Spleen (tissue), 11 donors: Measurements from ENCODE around the gene SNAP29. TPM values are rescaled to one million over a fixed set of nuclear protein-coding genes. Genes with fewer than 3 reads are reported as not detected.

Experiments
- DNase-seq: peaks from one replicate; pipeline ENCODE4 v3.0.0-alpha.2; 2020
- H3K27ac ChIP-seq, 8 donors: fragments of 200-600 bp; sonication (generic) in 7 of 8; 1 replicate in 4 of 8; 2 replicates in 4 of 8; pipeline versions ENCODE4 v1.5.0 to v1.8.0; 2016 to 2021; ENCODE audit warnings: inconsistent platforms in 4 of 8, mild to moderate bottlenecking in 4 of 8, moderate library complexity in 1 of 8
- H3K27me3 ChIP-seq, 7 donors: fragments of 200-600 bp; sonication (generic) in 6 of 7; replicated peaks in 1 of 7; 1 replicate in 4 of 7; 2 replicates in 3 of 7; pipeline versions ENCODE4 v1.5.0 to v1.8.0; 2016 to 2021; ENCODE audit warnings: inconsistent platforms in 3 of 7, mild to moderate bottlenecking in 1 of 7
- H3K36me3 ChIP-seq, 6 donors: fragments of 200-600 bp; sonication (generic) in 5 of 6; 1 replicate in 4 of 6; 2 replicates in 2 of 6; pipeline versions ENCODE4 v1.5.0 to v1.8.0; 2016 to 2021; ENCODE audit warnings: inconsistent platforms in 2 of 6
- H3K4me1 ChIP-seq, 6 donors: fragments of 200-600 bp; sonication (generic) in 5 of 6; 1 replicate in 3 of 6; 2 replicates in 3 of 6; pipeline versions ENCODE4 v1.5.0 to v1.8.0; 2016 to 2021; ENCODE audit warnings: inconsistent platforms in 3 of 6
- H3K4me3 ChIP-seq, 8 donors: fragments of 200-600 bp; sonication (generic) in 7 of 8; 1 replicate in 4 of 8; 2 replicates in 4 of 8; pipeline versions ENCODE4 v1.5.0 to v1.8.0; 2016 to 2021; ENCODE audit warnings: inconsistent platforms in 4 of 8, mild to moderate bottlenecking in 4 of 8, moderate library complexity in 2 of 8
- H3K9me3 ChIP-seq, 8 donors: fragments of 200-600 bp; sonication (generic) in 7 of 8; 1 replicate in 4 of 8; 2 replicates in 4 of 8; pipeline versions ENCODE4 v1.5.0 to v1.8.0; 2016 to 2021; ENCODE audit warnings: inconsistent platforms in 4 of 8
- CTCF ChIP-seq, 11 experiments: fragments of 200-600 bp in 7 of 11; fragments of 450-650 bp in 4 of 11; sonication (generic) in 4 of 11; IDR thresholded peaks in 8 of 11; conservative IDR thresholded peaks in 3 of 11; 1 replicate in 7 of 11; 2 replicates in 4 of 11; pipeline versions ENCODE4 v1.4.0 to v1.8.0; 2016 to 2021; ENCODE audit warnings: antibody characterized with exemption in 11 of 11, inconsistent platforms in 4 of 11, mild to moderate bottlenecking in 1 of 11
- POLR2A ChIP-seq, 3 donors: fragments of 450-650 bp; IDR thresholded peaks; one replicate each; pipeline ENCODE4 v1.5.1; 2017; ENCODE audit warnings: antibody characterized with exemption in 3 of 3, mild to moderate bottlenecking in 1 of 3
- POLR2AphosphoS5 ChIP-seq, 3 donors: sonication (generic); formaldehyde crosslinking; IDR thresholded peaks; one replicate each; pipeline ENCODE4 v1.5.1; 2017; ENCODE audit warnings: antibody characterized with exemption in 3 of 3
- WGBS, 5 donors: extraction: QIAGEN DNeasy Blood & Tissue Kit in 3 of 5; methylation state at CpG; one replicate each; pipeline versions ENCODE4 v1.1.5 to v1.1.7; 2013 to 2018; 5-methylcytosine and 5-hydroxymethylcytosine counted together
- intact Hi-C: fragments of 100-400 bp; cut with DNase I; formaldehyde crosslinking; loops from one replicate; pipeline ENCODE4 v1.15.0; 2023; ENCODE audit warnings: low total_unique reads
- polyA plus RNA-seq, 3 donors: library from polyadenylated mRNA; stranded (reverse); fragments of 200-250 nt; gene quantifications; one replicate each; pipeline ENCODE4 v1.2.1, GENCODE V29; 2013
- total RNA-seq, 7 donors: library from RNA; depleted of rRNA in 3 of 7; stranded (reverse); fragments of >200 nt in 3 of 7; fragmentation: NEBNext Ultra II Directional in 4 of 7; extraction: Animal tissue kit (Norgen Biotek cat#: 25700) in 4 of 7; gene quantifications; one replicate each; pipeline versions ENCODE4 v1.1.0 to v1.2.1, GENCODE V29; 2016 to 2021
- donor health status: healthy with polysubstance abuse.
- donor health status: DM: no; HTN: no; CAD: no; lungs with moderate emphysema.
- donor health status: DM: no; HTN: no; CAD: no.
- donor health status: Bipolar disorder and iron deficiency.
- donor health status: healthy.
- donor health status: DM: no; HTN: no; CAD: no.
- donor health status: DM: yes; HTN: yes; CAD: no.

SNAP29 gene
- total and polyA plus RNA-seq, 10 donors: 13.7 to 33.5 (median 23.8) TPM

GRCh38 chr22:20853236-20853660, 5.6 kb upstream of the SNAP29 start:
- no peak overlapping the region for H3K4me3 ChIP-seq
- 81 to 93% (median 84%) methylated on average over 3 of the region's 3 CpGs for WGBS, 5 donors
- H3K27me3 ChIP-seq: no peaks in the 10 kb centered on the region
- intact Hi-C loops: no loop called here
- H3K9me3 ChIP-seq: no peaks in the 10 kb centered on the region
- no peaks in the 10 kb centered on the region for H3K36me3 ChIP-seq
- peaks cover 19 to 89% (median 44%) of the 10 kb centered on the region in 6 donors for H3K4me1 ChIP-seq
- TF ChIP-seq CTCF (IDR thresholded peaks at IDR 0.05 in 8 of 11, conservative IDR thresholded peaks at IDR 0.05 in 3 of 11) (no peak), POLR2A (IDR thresholded peaks at IDR 0.05) (no peak), POLR2AphosphoS5 (IDR thresholded peaks at IDR 0.05) (no peak)
- no peak overlapping the region for H3K27ac ChIP-seq
- no peak for DNase-seq

GRCh38 chr22:20857247-20857643, 1.6 kb upstream of the SNAP29 start:
- WGBS, 5 donors: 41 to 77% (median 60%) methylated on average over 7 of the region's 7 CpGs
- DNase-seq: no peak
- no peak for TF ChIP-seq CTCF (IDR thresholded peaks at IDR 0.05 in 8 of 11, conservative IDR thresholded peaks at IDR 0.05 in 3 of 11)
- no peak for TF ChIP-seq POLR2A (IDR thresholded peaks at IDR 0.05)
- no peak for TF ChIP-seq POLR2AphosphoS5 (IDR thresholded peaks at IDR 0.05)
- Histone ChIP-seq H3K4me3 (peak overlapping the region in 6 of 8 donors; percentile 79 to 98 (median 90)), H3K9me3 (no peaks in the 10 kb centered on the region), H3K4me1 (peaks cover 32 to 93% (median 66%) of the 10 kb centered on the region in 6 donors), H3K27me3 (no peaks in the 10 kb centered on the region), H3K27ac (peak overlapping the region in 5 of 8 donors; percentile 76 to 97 (median 93)), H3K36me3 (peaks cover 0 to 17% (median 0%) of the 10 kb centered on the region in 6 donors)
- intact Hi-C loops: loop anchor here (5.0 kb wide), 1 partner anchor 60 kb away; the partner anchor contains the start of gene CRKL

- intact Hi-C loops: loop anchor here (5.0 kb wide), 1 partner anchor 59 kb away; the partner anchor contains the start of gene CRKL
- Histone ChIP-seq H3K27ac (peak overlapping the region; percentile 76 to 97 (median 92)), H3K4me3 (peak overlapping the region; percentile 79 to 98 (median 88)), H3K36me3 (peaks cover 0 to 25% (median 0%) of the 10 kb centered on the region in 6 donors), H3K9me3 (no peaks in the 10 kb centered on the region), H3K4me1 (peaks cover 32 to 93% (median 64%) of the 10 kb centered on the region in 6 donors), H3K27me3 (no peaks in the 10 kb centered on the region)
- WGBS, 5 donors: 1 to 2% (median 1%) methylated on average over 29 to 38 of the region's 38 CpGs
- TF ChIP-seq CTCF (IDR thresholded peaks at IDR 0.05 in 8 of 11, conservative IDR thresholded peaks at IDR 0.05 in 3 of 11): no peak
- TF ChIP-seq POLR2A (IDR thresholded peaks at IDR 0.05): no peak
- TF ChIP-seq POLR2AphosphoS5 (IDR thresholded peaks at IDR 0.05): no peak
- peak; percentile 96 for DNase-seq
Observed at GRCh38 chr22:20857838-20858614, 781 bp upstream of the SNAP29 start.

- Histone ChIP-seq H3K4me1 (peaks cover 32 to 93% (median 72%) of the 10 kb centered on the region in 6 donors), H3K27ac (peak overlapping the region in 7 of 8 donors; percentile 78 to 97 (median 93)), H3K27me3 (no peaks in the 10 kb centered on the region), H3K36me3 (peaks cover 0 to 40% (median 5%) of the 10 kb centered on the region in 6 donors), H3K4me3 (peak overlapping the region; percentile 79 to 98 (median 86)), H3K9me3 (no peaks in the 10 kb centered on the region)
- TF ChIP-seq POLR2AphosphoS5 (IDR thresholded peaks at IDR 0.05) (no peak), POLR2A (IDR thresholded peaks at IDR 0.05) (no peak), CTCF (IDR thresholded peaks at IDR 0.05 in 8 of 11, conservative IDR thresholded peaks at IDR 0.05 in 3 of 11) (no peak)
- WGBS, 5 donors: 35 to 48% (median 40%) methylated on average over 8 of the region's 8 CpGs
- DNase-seq: no peak
- intact Hi-C loops: loop anchor here (5.0 kb wide), 1 partner anchor 58 kb away; the partner anchor contains the start of gene CRKL
Observed at GRCh38 chr22:20859615-20860014, 808 bp downstream of the SNAP29 start.
